H1 (cell line): ENCODE measurements around the gene HOXB9. TPM values are rescaled to one million over a fixed set of nuclear protein-coding genes. Genes with fewer than 3 reads are reported as not detected.

ENCODE experiments used
- CTCF ChIA-PET: fragments of 300-600 bp; sonication (Branson Sonifier 250); formaldehyde crosslinking; loops from one replicate; lab custom pipeline; 2021; ENCODE audit not compliant: partially characterized antibody; lab: Charles Lee
- POLR2A ChIA-PET: fragments of 300-600 bp; sonication (Branson Sonifier 250); formaldehyde crosslinking; loops from one replicate; lab custom pipeline; 2021; ENCODE audit warnings: inconsistent platforms; ENCODE audit not compliant: partially characterized antibody; lab: Charles Lee
- DNase-seq, 2 experiments: peaks; one replicate each; pipeline versions ENCODE4 v3.0.0 to v3.0.0-alpha.2; 2010 to 2022; ENCODE audit warnings: low spot score in 2 of 2, low read depth in 1 of 2, mixed read lengths in 1 of 2
- FAIRE-seq: peaks from 2 replicates; lab custom pipeline; 2011; peaks lifted over from hg19 to GRCh38; lab: Jason Lieb, UNC
- H2AFZ ChIP-seq: 2 replicates; pipeline ENCODE4 v1.8.1; 2012; ENCODE audit warnings: low read length, inconsistent platforms
- H2AK5ac ChIP-seq: 2 replicates; pipeline ENCODE4 v1.6.1; 2013; ENCODE audit warnings: low read depth, low read length
- H2BK120ac ChIP-seq: replicated peaks from 2 replicates; pipeline ENCODE3; 2013; ENCODE audit warnings: low read depth, low read length, inconsistent platforms
- H2BK12ac ChIP-seq: 2 replicates; pipeline ENCODE4 v1.6.1; 2013; ENCODE audit warnings: low read depth, low read length
- H2BK15ac ChIP-seq: 2 replicates; pipeline ENCODE4 v1.6.1; 2013; ENCODE audit warnings: low read length
- H2BK20ac ChIP-seq: 2 replicates; pipeline ENCODE4 v1.6.1; 2013; ENCODE audit warnings: low read length
- H2BK5ac ChIP-seq: 2 replicates; pipeline ENCODE4 v1.6.1; 2013; ENCODE audit warnings: low read depth, low read length
- H3K14ac ChIP-seq: 2 replicates; pipeline ENCODE4 v1.6.1; 2013; ENCODE audit warnings: inconsistent platforms; ENCODE audit not compliant: insufficient read length
- H3K18ac ChIP-seq: 2 replicates; pipeline ENCODE4 v1.6.1; 2013; ENCODE audit warnings: low read length; ENCODE audit errors: extremely low read depth
- H3K23ac ChIP-seq: 2 replicates; pipeline ENCODE4 v1.6.1; 2013; ENCODE audit warnings: inconsistent platforms; ENCODE audit not compliant: insufficient read length
- H3K23me2 ChIP-seq: 2 replicates; pipeline ENCODE4 v1.6.1; 2013; ENCODE audit warnings: low read depth, low read length
- H3K27ac ChIP-seq: 2 replicates; pipeline ENCODE4 v1.6.1; 2011; ENCODE audit warnings: low read depth, low read length, inconsistent platforms
- H3K27me3 ChIP-seq, 4 experiments: replicated peaks in 1 of 4; 1 replicate in 1 of 4; 2 replicates in 3 of 4; pipeline versions ENCODE4 v1.6.1 to v1.8.1; 2011 to 2013; ENCODE audit warnings: low read length in 3 of 4, mild to moderate bottlenecking in 3 of 4, inconsistent platforms in 2 of 4, mixed read lengths in 2 of 4, moderate library complexity in 1 of 4; ENCODE audit not compliant: control insufficient read depth in 3 of 4, insufficient read depth in 3 of 4; ENCODE audit errors: extremely low read depth in 1 of 4
- H3K36me3 ChIP-seq, 4 experiments: 2 replicates each; pipeline versions ENCODE4 v1.6.1 to v1.8.1; 2011 to 2013; ENCODE audit warnings: mild to moderate bottlenecking in 4 of 4, low read length in 3 of 4, moderate library complexity in 2 of 4, control low read depth in 1 of 4, inconsistent platforms in 1 of 4; ENCODE audit not compliant: insufficient read depth in 4 of 4, control insufficient read depth in 2 of 4
- H3K4ac ChIP-seq: replicated peaks from 2 replicates; pipeline ENCODE3; 2013; ENCODE audit warnings: low read length, low read depth, mixed read lengths, inconsistent platforms; ENCODE audit not compliant: insufficient read length
- H3K4me1 ChIP-seq, 4 experiments: replicated peaks in 1 of 4; 1 replicate in 1 of 4; 2 replicates in 3 of 4; pipeline versions ENCODE4 v1.6.1 to v1.8.1; 2011 to 2013; ENCODE audit warnings: low read length in 3 of 4, inconsistent platforms in 2 of 4, mixed read lengths in 1 of 4; ENCODE audit not compliant: insufficient read depth in 4 of 4, control insufficient read depth in 3 of 4
- H3K4me2 ChIP-seq, 2 experiments: 2 replicates each; pipeline versions ENCODE4 v1.6.1 to v1.8.1; 2011 to 2013; ENCODE audit warnings: low read depth in 2 of 2, low read length in 2 of 2, control low read depth in 1 of 2, inconsistent platforms in 1 of 2, mild to moderate bottlenecking in 1 of 2; ENCODE audit not compliant: insufficient read depth in 1 of 2
- H3K4me3 ChIP-seq, 4 experiments: fragments of 200-600, 300-600 bp in 1 of 4; sonication (generic), shearing (Covaris generic), sonication (Bioruptor Twin) in 1 of 4; 2 replicates each; pipeline versions ENCODE4 v1.5.1 to v1.8.1; 2011 to 2016; ENCODE audit warnings: low read length in 4 of 4, low read depth in 3 of 4, control low read depth in 2 of 4, inconsistent platforms in 2 of 4, mild to moderate bottlenecking in 2 of 4, mixed read lengths in 1 of 4, moderate library complexity in 1 of 4; ENCODE audit not compliant: insufficient read depth in 2 of 4; ENCODE audit errors: extremely low read depth in 1 of 4
- H3K56ac ChIP-seq: replicated peaks from 2 replicates; pipeline ENCODE3; 2013; ENCODE audit warnings: low read depth, mild to moderate bottlenecking, mixed read lengths, low read length, inconsistent platforms; ENCODE audit not compliant: insufficient read length
- H3K79me1 ChIP-seq: 2 replicates; pipeline ENCODE4 v1.6.1; 2013; ENCODE audit warnings: low read depth, low read length, control low read depth
- H3K79me2 ChIP-seq, 2 experiments: 2 replicates each; pipeline versions ENCODE4 v1.6.1 to v1.8.1; 2012 to 2013; ENCODE audit warnings: low read length in 2 of 2, mild to moderate bottlenecking in 2 of 2, inconsistent platforms in 1 of 2; ENCODE audit not compliant: insufficient read depth in 2 of 2, control insufficient read depth in 1 of 2
- H3K9ac ChIP-seq, 4 experiments: replicated peaks in 1 of 4; 1 replicate in 1 of 4; 2 replicates in 3 of 4; pipeline versions ENCODE4 v1.6.1 to v1.8.1; 2011 to 2013; ENCODE audit warnings: low read depth in 3 of 4, low read length in 3 of 4, control low read depth in 2 of 4, mild to moderate bottlenecking in 2 of 4, moderate library complexity in 2 of 4, inconsistent platforms in 1 of 4; ENCODE audit errors: extremely low read depth in 1 of 4
- H3K9me3 ChIP-seq, 2 experiments: 2 replicates each; pipeline versions ENCODE4 v1.6.1 to v1.8.1; 2012 to 2013; ENCODE audit warnings: mild to moderate bottlenecking in 2 of 2, moderate library complexity in 2 of 2, control low read depth in 1 of 2, inconsistent platforms in 1 of 2, low read depth in 1 of 2, low read length in 1 of 2, mixed read lengths in 1 of 2; ENCODE audit not compliant: insufficient read depth in 2 of 2
- H4K20me1 ChIP-seq, 2 experiments: replicated peaks in 1 of 2; 2 replicates each; pipeline versions ENCODE3 to v1.8.1; 2011 to 2013; ENCODE audit warnings: inconsistent platforms in 2 of 2, low read length in 2 of 2, mild to moderate bottlenecking in 1 of 2; ENCODE audit not compliant: insufficient read depth in 2 of 2, control insufficient read depth in 1 of 2
- H4K5ac ChIP-seq: 2 replicates; pipeline ENCODE4 v1.6.1; 2013; ENCODE audit warnings: low read length, low read depth, mixed read lengths, inconsistent platforms; ENCODE audit not compliant: insufficient read length
- H4K8ac ChIP-seq: 2 replicates; pipeline ENCODE4 v1.8.0; 2013; ENCODE audit warnings: mild to moderate bottlenecking, moderate library complexity, low read length, inconsistent platforms; ENCODE audit not compliant: insufficient read depth; ENCODE audit errors: extremely low read depth
- H4K91ac ChIP-seq: replicated peaks from 2 replicates; pipeline ENCODE3; 2013; ENCODE audit warnings: low read length, mixed read lengths, inconsistent platforms; ENCODE audit not compliant: insufficient read length
- EZH2 ChIP-seq: fragments of 200-600 bp; sonication (generic); IDR thresholded peaks from 2 replicates; pipeline ENCODE4 v1.7.1; 2012; ENCODE audit warnings: low read depth, mild to moderate bottlenecking, moderate library complexity, low read length, inconsistent platforms; ENCODE audit not compliant: severe bottlenecking
- WGBS, 2 experiments: shearing (Covaris generic) in 1 of 2; methylation state at CpG; one replicate each; pipeline versions ENCODE4 v1.1.6 to v1.1.7; 2013 to 2015; ENCODE audit warnings: low lambda C conversion rate in 2 of 2, mixed read lengths in 2 of 2, inconsistent platforms in 1 of 2, low coverage in 1 of 2, missing lambda C conversion rate in 1 of 2; ENCODE audit not compliant: insufficient replicate concordance in 2 of 2, insufficient coverage in 1 of 2, insufficient read length in 1 of 2; ENCODE audit errors: extremely low coverage in 1 of 2, missing lambda C conversion rate in 1 of 2; 5-methylcytosine and 5-hydroxymethylcytosine counted together
- polyA plus RNA-seq, 7 experiments: library from polyadenylated mRNA; depleted of rRNA in 3 of 7; stranded (reverse) in 5 of 7; unstranded in 2 of 7; fragments of >200 nt in 5 of 7; fragments of 200-250 nt in 2 of 7; gene quantifications; 1 replicate in 5 of 7; 2 replicates in 1 of 7; 4 replicates in 1 of 7; pipeline versions ENCODE4 v1.2.1 to v1.2.3, GENCODE V29; 2011 to 2013; ENCODE audit warnings: missing spikeins in 2 of 7, mixed read lengths in 2 of 7
- total RNA-seq: library from RNA; stranded (reverse); fragmentation: NEBNext Ultra II Directional; extraction: Animal tissue kit (Norgen Biotek cat#: 25700); gene quantifications from 2 replicates; pipeline ENCODE4 v1.2.1, GENCODE V29; 2021

The HOXB9 gene
- total and polyA plus RNA-seq, 2 of the 8 experiments (the other 6 are each of a cell fraction or from before 2014, with no cell fraction given), result not detected

GRCh38 chr17:48637323-48638260, 11.4 kb upstream of the HOXB9 start:
- H3K4me1 ChIP-seq, result peaks cover 0 to 6% (median 2%) of the 10 kb centered on the region in 4 experiments; a peak in 4 of 7 replicates
- no peak overlapping the region for H2AFZ ChIP-seq
- H2BK12ac ChIP-seq, result no peak overlapping the region
- H3K27ac ChIP-seq, result no peak overlapping the region
- no peak for DNase-seq
- H3K27me3 ChIP-seq, result peaks cover 98 to 100% (median 99%) of the 10 kb centered on the region in 4 experiments
- H4K5ac ChIP-seq, result no peak overlapping the region
- no peak overlapping the region for H3K14ac ChIP-seq
- no peaks in the 10 kb centered on the region for H3K23me2 ChIP-seq
- no peak overlapping the region for H3K4me3 ChIP-seq
- FAIRE-seq, result no peak
- H2BK20ac ChIP-seq, result no peak overlapping the region
- H4K20me1 ChIP-seq, result peaks cover 22 to 29% of the 10 kb centered on the region in 2 experiments
- peaks cover 0 to 7% (median 0%) of the 10 kb centered on the region in 4 experiments; a peak in 1 of 8 replicates for H3K36me3 ChIP-seq
- CTCF ChIA-PET, result interaction anchor here (0.7 to 2.8 kb wide), 26 partner anchors 7 to 268 kb away, joined by 3 to 17 read pairs (median 4); partner anchors contain the start of gene HOXB9
- H3K18ac ChIP-seq, result no peak overlapping the region
- no peak overlapping the region for H2BK5ac ChIP-seq
- H2BK120ac ChIP-seq, result no peak overlapping the region
- H3K23ac ChIP-seq, result no peak overlapping the region
- no peaks in the 10 kb centered on the region for H3K79me2 ChIP-seq
- no peak overlapping the region for H4K8ac ChIP-seq
- no peak overlapping the region for H4K91ac ChIP-seq
- no peak overlapping the region for H3K4ac ChIP-seq
- POLR2A ChIA-PET, result no interaction called here
- H3K79me1 ChIP-seq, result no peaks in the 10 kb centered on the region
- no peaks in the 10 kb centered on the region for H3K9me3 ChIP-seq
- H2BK15ac ChIP-seq, result no peak overlapping the region
- WGBS, 2 experiments, result 58% methylated on average over 18 of the region's 18 CpGs; no CpG with 5 or more reads in 1 of the 2 experiments
- H3K9ac ChIP-seq, result no peak overlapping the region
- no peak overlapping the region for H2AK5ac ChIP-seq
- H3K4me2 ChIP-seq, result no peak overlapping the region
- no peak overlapping the region for H3K56ac ChIP-seq
- TF ChIP-seq EZH2, result peak; percentile 45
